GM21423 (cell line): ENCODE results near the gene LSP1.

ENCODE experiments used
- ATAC-seq: cut with Tn5 transposase; IDR thresholded peaks from one replicate; pipeline ENCODE4 v1.9.1; 2021; ENCODE audit warnings: mild to moderate bottlenecking, moderate library complexity; ENCODE audit not compliant: unreplicated experiment

Gene LSP1

DNA sequence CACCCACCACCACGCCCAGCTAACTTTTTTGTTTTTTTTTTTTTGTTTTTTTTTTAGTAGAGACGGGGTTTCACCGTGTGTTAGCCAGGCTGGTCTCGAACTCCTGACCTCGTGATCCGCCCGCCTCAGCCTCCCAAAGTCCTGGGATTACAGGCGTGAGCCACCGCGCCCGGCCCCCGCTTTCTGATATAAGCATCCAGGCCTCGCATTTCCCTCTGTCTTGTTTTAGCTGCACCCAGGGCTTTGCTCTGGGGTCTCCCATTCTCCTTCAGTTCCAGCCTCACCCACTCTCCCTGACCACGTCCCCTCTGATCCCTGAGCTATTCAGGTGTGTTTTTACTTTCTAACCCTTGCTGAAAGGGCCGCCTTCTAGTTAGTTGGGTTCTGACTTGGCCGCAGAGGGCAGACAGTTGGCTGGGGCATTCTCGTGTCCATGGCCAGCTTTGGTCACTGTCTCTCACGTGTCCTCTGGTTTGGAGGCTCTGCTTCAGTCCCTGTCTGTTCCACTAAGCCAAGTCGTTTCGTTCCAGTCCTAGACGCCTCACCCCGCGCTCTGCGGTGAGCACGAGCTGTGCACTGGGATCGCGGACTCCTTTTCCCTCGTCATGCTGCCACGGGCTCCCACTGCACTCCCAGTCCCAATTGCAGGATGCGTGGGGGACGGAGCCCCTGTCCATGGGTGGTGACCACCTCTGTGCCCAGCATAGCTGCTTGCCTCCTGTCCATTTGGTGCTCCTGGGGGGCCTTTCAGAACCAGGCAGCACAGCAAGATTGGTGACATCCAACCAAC lies 60.6 kb downstream of the LSP1 start:
- ATAC-seq, result no peak

GRCh38 chr11:1915795-1916131 lies 62.9 kb downstream of the LSP1 start:
- no peak for ATAC-seq

DNA sequence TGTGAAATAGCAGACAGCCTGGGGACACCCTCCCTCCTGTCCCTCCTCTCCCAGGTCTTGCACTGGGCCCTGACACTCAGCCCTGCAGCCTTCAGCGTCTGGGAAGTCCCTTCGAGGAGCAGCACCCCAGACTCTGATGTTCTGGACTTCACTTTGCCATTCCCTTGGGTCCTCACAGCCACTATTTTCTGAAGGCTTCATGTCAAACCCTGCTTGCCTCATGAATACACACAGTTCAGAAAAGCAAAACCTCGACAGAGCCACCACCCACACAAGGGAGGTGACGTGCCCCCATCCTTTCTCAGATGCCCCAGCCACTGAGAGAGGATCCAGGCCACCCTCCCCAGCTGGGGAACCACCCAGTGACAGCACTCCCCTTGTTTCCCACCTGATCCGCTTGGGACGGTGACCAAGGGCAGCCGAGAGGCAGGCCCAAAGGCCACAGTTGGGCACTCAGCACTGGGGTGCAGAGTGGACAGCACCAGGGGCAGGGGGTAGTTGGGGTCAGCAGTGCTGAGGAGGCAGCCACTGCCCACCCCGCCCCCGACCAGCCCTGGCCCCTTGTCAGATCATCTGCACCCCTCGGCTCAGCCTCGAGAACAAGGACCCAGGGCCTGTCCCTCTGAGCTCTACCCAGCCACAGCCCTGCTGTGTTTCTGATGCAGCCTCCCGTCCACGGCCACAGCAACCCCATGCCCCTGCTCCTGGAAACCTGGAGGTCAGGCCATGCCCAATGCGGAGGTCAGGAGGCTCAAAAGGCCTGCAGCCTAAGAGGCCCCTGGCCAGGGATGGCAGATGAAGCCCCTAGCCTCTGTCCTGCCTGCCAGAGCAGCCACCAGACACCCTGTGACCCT lies 63.5 kb downstream of the LSP1 start:
- ATAC-seq, result no peak

DNA sequence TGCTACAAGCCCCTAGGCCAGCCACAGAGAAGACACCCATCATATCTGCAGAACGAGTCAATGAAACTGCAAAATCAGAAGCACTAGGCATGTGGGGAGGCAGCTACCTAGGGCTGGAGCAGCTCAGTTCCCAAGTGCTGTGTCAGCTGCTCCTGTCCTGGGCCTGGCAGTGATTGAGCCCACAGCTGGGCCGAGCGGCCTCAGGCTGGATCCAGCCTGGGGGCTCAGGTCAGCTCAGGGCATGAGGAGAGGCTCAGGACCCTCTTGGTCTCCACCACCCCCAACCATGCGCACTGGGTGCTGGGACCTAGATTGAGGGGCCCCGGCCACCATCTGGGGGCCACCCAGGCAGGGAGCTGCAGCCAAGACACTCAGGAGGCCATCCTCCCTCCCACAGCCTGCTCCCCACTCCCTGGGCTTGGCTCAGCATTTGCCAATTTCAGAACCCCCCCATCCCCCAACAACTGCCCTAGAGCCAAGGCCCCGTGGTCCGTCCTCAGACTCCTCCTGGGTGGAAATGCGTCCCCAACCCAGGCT lies 64.2 kb downstream of the LSP1 start:
- ATAC-seq, result no peak

GRCh38 chr11:1917523-1918435 lies 64.9 kb downstream of the LSP1 start:
- no peak for ATAC-seq

GRCh38 chr11:1918436-1919315 lies 65.8 kb downstream of the LSP1 start:
- ATAC-seq, result no peak

- no peak for ATAC-seq
These were observed 66.7 kb downstream of the LSP1 start, which contains the start of gene TNNT3 for GRCh38 chr11:1919391-1920127. Gene TNNT3 (plus strand): TSS chr11:1919703. CDS start chr11:1922875, 3,172 bp downstream.

DNA sequence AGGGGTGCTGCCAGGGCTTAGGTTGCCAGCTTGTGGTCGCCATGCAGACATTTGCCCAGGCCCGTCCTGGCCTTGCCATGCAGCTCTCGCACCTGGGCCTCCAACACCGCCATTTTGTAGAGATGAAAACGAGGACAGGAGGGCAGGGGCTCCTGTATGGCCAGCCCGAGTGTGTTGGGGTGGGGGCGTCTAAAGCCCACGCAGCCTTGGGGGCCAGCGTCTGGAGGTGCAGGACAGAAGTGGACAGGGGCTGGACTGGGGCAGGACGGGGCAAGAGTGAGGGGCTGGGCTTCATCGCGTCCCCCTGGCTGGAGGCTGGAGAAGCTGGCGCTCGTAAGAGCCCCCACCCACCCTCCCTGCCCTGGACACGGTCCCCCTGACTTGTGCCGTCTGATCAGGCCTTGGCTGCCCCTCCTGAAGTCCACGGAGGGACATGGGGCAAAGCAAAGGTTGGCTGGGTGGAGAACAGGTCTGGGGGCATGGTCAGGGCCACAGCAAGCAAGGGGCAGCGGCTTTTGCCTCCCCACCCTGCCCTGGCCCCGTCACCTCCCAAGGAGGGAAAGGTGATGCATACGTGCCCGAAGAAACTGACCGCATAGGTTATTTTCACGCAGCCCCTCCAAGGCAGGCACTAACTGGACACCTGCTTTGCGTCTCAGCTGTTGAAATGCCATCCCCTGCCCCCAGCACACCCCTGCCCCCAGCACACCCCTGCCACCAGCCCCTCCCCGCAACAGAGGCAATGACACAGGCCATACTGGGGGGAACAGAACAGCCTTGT lies 67.4 kb downstream of the LSP1 start:
- ATAC-seq, result no peak

- ATAC-seq, result no peak
These were observed 68.2 kb downstream of the LSP1 start for GRCh38 chr11:1920909-1921573.

DNA sequence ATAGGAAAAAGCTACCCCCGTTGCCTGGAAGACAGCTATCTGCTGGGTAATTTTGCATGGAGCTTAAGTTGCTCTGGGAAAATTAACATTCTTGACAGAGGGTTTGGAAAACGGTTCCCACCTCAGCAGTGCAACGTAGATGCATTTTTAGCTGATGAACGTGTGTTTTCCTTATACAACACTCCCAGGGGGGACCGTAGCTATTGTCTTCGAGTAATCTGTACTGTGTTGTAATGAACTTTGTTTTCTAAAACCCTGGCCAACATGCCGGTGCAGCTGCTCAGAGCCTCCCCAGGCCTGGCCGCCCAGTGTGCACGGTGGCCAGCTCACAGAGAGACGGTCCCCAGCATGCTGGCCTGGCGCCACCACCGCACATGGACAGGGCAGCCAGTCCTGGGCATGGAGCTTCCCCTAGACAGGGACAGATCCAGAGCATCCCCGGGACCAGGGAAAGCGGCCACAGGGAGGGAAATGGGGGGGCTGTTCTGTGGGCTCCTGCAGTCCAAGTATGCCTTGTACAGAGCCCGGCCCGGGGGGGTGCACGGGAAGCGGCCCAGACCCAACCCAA lies 68.8 kb downstream of the LSP1 start:
- no peak for ATAC-seq

- no peak for ATAC-seq
These were observed 69.7 kb downstream of the LSP1 start for GRCh38 chr11:1922481-1923081.

DNA sequence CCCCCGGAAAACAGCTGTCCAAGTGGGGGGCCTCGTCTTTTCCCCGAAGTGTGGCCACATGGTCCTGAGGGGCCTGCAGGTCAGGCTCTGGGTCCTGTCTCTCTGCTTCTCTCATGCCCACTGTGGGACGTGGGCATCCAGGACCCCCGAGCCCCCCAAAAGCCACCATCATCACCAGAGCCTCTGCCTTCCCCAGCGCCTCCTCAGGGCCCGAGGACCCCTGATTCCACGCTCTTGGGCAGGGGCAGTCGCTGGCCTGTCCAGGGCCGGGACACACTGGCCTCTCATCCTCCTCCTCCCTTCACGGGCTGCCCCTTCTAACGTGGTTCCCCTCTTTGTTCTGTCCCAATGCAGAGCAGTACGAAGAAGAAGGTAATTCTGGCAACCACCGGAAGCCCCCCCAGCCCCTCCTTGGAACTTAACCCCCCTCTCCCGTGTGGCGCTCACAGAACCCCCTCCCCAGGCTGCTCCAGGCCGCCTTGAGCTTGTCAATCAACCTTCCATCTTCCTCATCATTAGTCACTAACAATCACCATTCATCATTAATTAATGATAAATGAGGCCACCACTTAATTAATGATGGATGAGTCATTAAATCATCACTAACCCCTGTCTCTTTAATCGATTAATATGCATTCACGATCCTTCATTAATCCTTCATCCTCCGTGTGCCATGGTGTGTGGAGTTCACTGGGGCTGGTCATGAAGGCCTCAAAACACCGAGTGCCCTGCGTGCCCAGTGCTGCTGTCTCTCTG lies 70.5 kb downstream of the LSP1 start:
- no peak for ATAC-seq

DNA sequence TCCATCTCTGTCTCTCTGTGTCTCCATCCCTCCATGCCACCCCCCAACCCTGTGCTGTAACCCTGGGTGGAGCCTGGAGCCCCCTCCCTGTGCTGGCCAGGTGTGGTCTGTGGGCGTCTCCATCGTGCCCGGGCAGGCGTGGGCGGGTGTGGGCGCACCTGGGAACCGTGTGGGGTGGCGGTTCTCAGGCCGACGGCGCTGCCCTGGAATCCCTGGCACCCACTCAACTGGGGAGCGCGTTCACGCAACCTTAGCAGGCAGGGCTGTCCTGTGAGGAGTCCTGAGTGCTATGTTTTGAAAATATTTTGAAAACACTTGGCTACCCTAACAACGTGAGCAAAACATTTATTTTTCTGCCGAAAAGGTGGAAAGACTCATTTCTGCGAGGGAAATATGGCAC lies 71.3 kb downstream of the LSP1 start:
- ATAC-seq, result no peak

- ATAC-seq, result no peak
These were observed 71.9 kb downstream of the LSP1 start for GRCh38 chr11:1924646-1925372.

DNA sequence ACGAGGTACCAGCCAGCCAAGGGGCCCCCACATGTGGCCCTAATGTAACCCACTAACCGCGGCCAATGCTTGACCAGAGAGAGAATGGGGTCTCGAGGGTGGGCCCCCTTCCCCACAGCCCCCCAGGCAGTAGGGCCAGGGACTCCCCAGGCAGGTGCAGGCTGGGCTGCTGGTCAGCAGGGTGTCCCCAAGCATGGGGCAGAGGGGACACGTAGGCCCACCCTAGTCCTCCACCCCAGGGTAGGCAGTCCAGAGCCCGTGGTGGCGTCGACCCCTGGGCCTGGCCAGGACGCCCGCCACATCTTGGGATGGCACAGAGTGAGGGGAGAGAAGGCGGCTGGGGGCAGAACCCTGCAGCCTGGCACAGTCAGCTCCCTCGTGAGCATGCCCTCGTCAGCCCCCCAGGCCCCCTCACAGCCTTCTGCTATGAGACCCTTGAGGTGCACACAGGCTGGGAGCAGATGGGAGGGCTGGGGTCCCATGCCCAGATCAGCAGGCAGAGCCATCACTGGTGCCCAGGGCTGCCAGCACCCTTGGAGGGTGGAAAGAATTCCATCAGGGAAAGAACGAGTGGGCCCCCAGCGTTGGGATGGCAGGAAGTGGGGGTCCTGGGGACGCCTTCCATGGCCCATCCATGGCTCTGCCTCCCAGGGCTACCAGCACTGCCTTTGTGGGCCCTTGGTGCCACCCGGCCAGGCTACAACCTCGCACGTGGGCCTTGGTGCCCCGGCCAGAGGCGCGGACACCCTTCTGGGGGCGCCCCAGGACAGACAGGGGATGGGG lies 72.7 kb downstream of the LSP1 start:
- no peak for ATAC-seq
